Measurements from ENCODE around the gene NMNAT3.

DNA sequence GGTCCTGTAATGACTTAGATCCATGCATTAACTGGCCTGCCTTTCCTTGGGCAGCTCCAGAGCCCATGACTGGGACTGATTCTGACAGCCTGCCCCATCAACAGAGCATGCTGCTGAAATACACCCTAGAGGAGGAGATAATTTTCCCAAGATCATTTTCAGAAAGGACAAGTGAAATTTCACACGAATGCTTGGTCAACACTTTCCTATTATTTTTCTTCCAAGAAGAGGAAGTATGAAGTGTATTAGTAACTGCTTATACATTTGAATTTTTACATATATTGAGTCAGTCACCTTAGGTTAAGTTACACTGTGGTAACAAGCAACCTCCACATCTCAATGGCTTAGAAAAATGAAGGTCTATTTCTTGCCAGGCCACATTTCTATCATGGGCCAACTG lies 9.7 kb upstream of the NMNAT3 start:
- TF ChIP-seq, protein P1, sequence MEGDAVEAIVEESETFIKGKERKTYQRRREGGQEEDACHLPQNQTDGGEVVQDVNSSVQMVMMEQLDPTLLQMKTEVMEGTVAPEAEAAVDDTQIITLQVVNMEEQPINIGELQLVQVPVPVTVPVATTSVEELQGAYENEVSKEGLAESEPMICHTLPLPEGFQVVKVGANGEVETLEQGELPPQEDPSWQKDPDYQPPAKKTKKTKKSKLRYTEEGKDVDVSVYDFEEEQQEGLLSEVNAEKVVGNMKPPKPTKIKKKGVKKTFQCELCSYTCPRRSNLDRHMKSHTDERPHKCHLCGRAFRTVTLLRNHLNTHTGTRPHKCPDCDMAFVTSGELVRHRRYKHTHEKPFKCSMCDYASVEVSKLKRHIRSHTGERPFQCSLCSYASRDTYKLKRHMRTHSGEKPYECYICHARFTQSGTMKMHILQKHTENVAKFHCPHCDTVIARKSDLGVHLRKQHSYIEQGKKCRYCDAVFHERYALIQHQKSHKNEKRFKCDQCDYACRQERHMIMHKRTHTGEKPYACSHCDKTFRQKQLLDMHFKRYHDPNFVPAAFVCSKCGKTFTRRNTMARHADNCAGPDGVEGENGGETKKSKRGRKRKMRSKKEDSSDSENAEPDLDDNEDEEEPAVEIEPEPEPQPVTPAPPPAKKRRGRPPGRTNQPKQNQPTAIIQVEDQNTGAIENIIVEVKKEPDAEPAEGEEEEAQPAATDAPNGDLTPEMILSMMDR (IDR thresholded peaks at IDR 0.05), result no peak
- TF ChIP-seq POLR2A (IDR thresholded peaks at IDR 0.05), result no peak

Measured in thyroid gland (tissue), 4 donors.